Measurements from ENCODE around the gene COG8. TPM values are rescaled to one million over a fixed set of nuclear protein-coding genes. Genes with fewer than 3 reads are reported as not detected.
"Not testable (repeated sequence)": the region's sequence is repeated elsewhere in the genome, so short reads cannot be mapped to it uniquely, and the experiment has no call there.

The COG8 gene
- polyA plus RNA-seq, 5 donors = 22.5 to 33.5 (median 29.0) TPM

DNA sequence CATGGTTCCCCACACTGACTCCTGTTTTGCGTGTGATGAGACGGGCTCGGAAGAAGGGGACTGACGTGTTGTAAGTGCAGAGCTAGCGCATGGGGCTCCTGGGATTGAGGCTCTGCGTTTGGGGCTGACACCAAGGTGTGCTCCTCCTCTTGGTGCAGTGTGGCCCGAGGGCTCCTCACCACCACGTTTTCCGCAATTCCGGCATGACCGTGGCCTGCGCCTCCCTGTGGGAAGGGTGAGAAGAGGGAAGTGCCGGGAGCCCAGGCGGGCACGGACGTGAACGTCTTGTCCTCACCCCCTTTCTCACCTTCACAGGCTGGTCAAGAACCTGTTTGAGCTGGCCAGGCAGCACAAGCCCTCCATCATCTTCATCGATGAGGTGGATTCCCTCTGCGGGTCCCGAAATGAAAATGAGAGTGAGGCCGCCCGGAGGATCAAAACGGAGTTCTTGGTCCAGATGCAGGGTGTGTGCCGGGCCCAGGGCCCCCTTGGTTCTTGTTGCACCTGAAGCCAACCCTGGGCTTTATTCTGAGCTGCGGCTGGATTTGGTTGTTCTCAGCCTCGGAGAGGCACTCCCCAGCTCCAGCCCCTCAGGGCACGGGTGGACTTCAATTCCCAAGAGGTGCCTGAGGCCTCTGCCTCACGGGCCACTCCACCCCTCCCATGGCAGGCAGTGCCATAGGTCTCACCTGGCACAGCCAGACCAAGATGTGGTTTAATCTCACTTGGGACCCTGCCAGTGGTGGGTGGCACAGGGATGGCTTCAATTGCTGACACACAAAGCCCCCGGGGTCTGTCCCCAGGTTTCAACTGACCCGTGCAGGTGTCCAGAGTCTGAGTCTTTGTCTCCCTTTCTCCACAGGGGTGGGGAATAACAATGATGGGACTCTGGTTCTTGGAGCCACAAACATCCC lies 19.3 kb downstream of the COG8 start:
- no peak for DNase-seq

DNA sequence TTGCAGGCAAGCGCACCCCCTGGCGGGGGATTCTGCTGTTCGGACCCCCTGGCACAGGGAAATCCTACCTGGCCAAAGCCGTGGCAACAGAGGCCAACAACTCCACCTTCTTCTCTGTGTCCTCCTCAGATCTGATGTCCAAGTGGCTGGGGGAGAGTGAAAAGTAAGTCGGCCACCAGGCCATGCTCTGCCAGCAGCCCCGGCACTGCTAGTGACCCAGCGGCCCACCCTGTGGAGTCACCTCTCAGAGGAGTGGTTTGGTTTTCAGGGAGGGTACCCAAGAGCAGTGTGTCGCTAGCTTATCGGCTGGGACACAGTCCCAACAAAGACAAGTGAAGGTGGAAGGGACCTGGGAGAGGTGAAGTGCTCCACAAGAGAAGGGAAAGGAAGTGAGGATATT lies 20.0 kb downstream of the COG8 start:
- no peak for DNase-seq

- DNase-seq = no peak
Observed at GRCh38 chr16:69318911-69319289, 20.5 kb downstream of the COG8 start.

DNA sequence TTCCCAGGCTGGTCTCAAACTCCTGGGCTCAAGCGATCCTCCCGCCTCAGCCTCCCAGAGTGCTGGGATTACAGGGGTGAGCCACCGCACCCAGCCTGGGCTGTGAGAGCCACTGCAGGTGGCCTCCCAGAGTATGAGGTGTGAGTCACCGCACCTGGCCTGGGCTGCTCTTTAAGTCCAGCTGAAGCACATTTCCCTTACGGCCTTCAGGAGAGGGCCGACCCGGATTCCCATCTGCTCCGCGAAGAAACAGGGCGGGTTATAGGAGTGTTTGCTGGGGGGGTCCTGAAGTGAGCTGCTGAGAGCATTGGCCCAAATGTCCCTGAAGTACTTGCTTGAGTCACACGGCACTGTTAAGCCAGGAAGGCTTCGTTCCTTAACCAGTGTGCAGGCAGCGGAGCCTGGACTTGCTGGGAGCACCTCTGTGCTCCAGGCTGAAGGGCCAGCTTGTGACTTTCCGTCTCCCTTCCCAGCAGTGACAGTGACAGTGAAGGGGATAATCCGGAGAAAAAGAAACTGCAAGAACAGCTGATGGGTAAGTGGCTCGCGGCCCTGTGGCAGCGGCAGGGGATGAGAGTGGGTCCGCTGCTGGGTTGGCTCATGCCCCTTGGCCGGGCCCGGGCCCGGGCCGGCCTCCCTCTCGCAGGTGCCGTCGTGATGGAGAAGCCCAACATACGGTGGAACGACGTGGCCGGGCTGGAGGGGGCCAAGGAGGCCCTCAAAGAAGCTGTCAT lies 21.0 kb downstream of the COG8 start:
- DNase-seq = no peak

DNA sequence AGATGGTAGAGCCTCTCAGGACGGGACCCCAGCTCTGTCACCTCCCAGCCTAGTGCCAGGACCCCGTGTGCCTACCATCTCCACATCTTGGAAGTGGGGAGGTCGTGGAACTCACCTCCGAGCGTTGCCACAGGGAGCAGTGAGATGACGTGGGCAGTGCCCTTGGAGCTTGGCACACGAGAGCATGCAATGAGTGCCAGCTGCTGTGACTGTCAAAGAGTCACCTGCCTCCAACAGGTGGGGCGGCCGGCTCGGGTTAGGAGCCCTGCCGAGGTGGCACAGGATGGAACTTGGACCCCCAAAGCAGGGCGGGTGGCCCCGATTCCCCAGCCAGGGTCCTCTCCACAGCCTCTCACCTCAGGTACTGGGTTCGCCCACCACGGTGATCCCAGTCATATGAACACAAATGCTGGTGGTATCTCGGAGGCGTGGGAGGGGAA lies 22.7 kb downstream of the COG8 start:
- no peak for DNase-seq

DNA sequence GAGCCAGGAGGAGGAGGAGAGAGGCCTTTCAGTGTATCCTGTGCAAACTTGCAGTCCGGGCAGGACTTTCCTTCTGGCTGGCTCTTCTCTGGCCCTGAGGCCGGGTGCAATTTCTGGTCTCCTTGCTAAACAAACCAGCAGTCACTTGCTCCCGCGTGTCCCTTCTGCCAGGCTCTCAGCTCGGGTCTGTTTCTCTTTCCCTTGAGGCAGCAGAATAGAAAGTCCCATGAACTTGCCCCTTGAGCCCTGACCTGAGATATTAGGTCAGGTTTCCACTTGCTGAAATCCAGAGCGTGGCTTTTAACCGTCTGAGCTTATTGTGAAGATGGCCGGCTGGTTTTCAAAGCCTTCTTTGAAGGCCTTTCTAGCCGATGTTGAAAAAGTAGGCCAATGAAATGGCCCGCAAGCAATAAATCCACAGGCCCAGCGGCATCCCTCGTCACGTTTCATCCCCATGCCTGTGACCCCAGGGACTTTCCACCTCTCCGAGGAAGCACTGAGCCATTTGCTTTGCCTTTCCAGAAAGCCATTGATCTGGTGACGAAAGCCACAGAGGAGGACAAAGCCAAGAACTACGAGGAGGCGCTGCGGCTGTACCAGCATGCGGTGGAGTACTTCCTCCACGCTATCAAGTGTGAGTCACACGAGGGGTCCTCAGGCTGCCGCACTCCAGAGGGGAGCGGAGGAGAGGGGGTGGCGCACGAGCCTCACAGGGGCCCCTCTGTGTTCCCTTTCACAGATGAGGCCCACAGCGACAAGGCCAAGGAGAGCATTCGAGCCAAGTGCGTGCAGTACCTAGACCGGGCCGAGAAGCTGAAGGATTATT lies 23.7 kb downstream of the COG8 start:
- DNase-seq = no peak

GRCh38 chr16:69314534-69314933 lies 24.8 kb downstream of the COG8 start:
- no peak for DNase-seq

DNA sequence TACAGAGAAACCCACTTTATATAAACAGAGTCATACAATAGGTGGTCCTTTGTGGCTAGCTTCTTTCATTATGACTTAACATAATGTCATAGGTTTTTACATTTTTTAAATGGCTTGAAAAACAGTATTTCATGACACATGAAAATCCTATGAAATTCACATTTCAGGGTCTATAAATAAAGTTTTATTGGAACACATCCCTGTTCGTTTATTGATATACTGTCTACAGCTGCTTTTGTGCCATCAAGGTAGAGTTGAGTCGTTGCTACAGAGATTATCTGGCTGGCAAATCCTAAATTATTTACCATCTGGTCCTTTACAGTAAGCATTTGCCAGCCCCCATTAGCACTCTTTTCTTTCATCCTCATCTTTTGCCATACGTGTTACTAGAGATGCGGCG lies 25.9 kb downstream of the COG8 start:
- DNase-seq = no peak

- DNase-seq = no peak
Observed at GRCh38 chr16:69311533-69312387, 27.6 kb downstream of the COG8 start.

DNA sequence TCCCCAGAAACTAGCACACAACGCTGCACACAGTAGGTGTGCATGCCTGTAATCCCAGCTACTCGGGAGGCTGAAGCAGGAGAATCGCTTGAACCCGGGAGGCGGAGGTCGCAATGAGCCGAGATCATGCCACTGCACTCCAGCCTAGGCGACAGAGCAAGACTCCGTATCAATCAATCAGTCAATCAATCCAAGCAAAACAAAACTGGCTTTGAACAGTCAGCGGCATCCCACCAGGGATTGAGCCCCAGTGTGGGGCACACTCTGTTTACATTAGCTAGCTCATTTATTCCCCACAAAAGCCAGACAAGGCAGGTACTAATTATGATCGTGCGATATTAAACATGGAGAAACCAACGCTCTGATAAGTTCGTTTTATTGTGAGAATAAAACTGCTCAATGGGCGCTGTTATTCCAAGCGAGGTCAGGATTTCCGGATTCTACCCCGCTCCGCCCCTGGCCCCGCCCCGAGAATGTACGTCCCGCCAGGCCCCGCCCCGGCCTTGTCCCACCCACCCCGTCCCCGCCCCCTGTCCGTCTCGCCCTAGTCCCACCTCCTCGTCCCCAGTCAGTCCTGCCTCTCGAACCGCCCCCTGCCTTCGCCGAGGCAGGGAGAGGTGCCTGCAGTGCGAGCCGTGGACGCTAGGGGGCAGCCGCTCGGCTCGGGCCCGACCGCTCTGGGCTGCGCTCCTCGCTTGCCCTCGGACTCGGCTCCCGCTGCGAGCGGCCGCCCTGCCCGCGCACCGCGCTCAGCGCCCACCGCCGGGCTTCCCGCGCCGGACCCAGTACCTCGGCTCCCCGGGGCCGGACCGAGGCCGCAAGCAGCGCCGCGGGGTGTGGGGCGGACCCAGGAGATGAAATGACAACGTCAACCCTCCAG lies 28.5 kb downstream of the COG8 start, which contains the start of gene VPS4A:
TSS of gene VPS4A (plus strand) at position 698 of the 880 bp plus-strand sequence. CDS start at position 860, 162 bp downstream.
- DNase-seq = peak; percentile 96 to 97

- no peak for DNase-seq
Observed at GRCh38 chr16:69309316-69309715, 30.0 kb downstream of the COG8 start.

- DNase-seq = no peak
Observed at GRCh38 chr16:69307856-69308255, 31.5 kb downstream of the COG8 start.

DNA sequence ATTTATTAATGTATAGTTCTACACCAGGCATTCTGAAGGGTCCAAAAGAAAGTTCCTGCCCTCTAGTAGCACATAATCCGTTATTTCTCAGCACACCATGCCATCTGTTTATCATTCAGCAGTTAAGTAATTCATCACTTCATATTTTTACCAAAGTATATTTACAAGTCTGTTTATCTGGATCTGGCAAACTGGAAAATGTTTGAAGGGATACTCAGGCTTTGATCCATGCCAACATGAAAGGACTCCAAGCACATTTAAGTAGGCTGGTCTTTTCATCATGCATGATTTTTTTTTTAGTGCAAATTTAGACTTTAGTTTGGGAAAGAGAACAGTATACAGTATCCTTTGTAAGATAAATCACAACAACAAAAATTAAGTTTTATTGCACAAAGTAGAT lies 32.3 kb downstream of the COG8 start:
- no peak for DNase-seq

DNA sequence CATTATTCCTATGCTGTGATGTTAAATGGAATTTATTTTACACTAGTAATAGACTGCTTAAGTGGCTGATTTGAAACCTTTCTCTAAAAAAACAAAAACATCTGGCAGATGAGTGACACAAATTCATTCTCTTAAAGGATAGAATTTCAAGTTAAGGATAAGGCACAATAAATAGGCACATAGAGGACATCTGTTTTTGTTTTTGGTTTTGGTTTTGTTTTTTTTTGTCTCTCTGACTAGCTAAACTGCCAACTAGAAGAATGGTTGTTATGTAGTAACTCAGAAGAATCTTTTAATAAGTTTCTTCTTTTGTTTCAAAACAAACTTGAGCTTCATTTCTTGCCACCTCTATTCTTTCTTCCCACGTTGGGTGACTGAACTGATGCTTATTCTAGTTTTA lies 33.3 kb downstream of the COG8 start:
- no peak for DNase-seq

GRCh38 chr16:69302301-69302700 lies 37.1 kb downstream of the COG8 start:
- DNase-seq = no peak

DNA sequence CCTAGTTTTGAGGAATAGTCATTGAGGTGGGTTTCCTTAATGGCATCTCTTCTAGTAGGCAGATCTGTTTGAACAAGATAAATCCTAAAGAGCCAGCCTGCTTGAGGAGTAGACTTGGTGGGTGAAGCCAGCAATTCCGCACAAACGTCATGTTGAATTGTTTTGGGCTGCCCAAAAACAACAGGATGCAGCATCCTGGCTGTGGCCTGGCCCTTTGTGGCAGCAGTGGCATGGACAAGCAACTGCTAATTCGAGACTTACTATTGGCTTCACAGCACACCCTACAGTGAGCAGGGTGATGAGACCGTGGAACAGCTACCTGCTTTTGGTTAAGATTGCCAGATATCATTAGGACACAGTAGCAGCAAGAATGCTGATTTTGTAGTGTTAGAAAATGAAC lies 37.5 kb downstream of the COG8 start:
- DNase-seq = no peak

GRCh38 chr16:69301187-69301586 lies 38.2 kb downstream of the COG8 start:
- no peak for DNase-seq

- no peak for DNase-seq
Observed at GRCh38 chr16:69298261-69298660, 41.1 kb downstream of the COG8 start.

- DNase-seq = not testable (repeated sequence)
Observed at GRCh38 chr16:69296771-69297170, 42.6 kb downstream of the COG8 start.

DNA sequence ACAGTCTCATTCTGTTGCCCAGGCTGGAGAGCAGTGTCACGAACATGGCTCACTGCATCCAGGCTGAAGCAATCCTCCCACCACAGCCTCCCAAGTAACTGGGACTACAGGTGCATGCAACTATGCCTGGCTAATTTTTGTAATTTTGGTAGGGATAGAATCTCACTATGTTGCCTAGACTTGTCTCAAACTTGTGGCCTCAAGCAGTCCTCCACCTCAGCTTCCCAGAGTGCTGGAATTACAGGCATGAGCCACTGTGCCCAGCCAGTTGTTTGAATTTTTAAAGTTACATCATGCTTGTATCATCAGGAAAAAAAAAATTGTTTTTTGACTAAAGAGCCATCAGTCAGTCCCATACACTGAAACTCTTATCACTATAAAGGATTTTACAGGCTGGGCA lies 45.3 kb downstream of the COG8 start:
- DNase-seq = no peak
